ENCODE data around the gene ANK3. TPM values are rescaled to one million over a fixed set of nuclear protein-coding genes. Genes with fewer than 3 reads are reported as not detected.
A peak's percentile ranks its signal among the peaks of the same experiment; 100 is the strongest.

The ANK3 gene
- total RNA-seq = 192 TPM
- long read RNA-seq, partial matches to known transcripts = 3 of 13 reads
- long read RNA-seq, other reads (novel, unspliced or antisense) = 10 of 13 reads

- DNase-seq (no peak), ATAC-seq (ENCODE audit: poor library complexity) (no peak)
- intact Hi-C loops (cut with DNase I) = no loop called here
Observed at GRCh38 chr10:60389413-60390025, at the start of gene ANK3. Gene ANK3, minus strand, starts transcription at chr10:60389875. Its CDS starts 337 bp downstream, at chr10:60389538.

- no peak for DNase-seq
Observed at GRCh38 chr10:60434418-60435046, 44.9 kb upstream of the ANK3 start.

GRCh38 chr10:60433684-60434083, 44.0 kb upstream of the ANK3 start:
- no peak for DNase-seq
- ATAC-seq (ENCODE audit: poor library complexity) = no peak
- intact Hi-C loops (cut with DNase I) = loop anchor here (2.0 to 10.0 kb wide), 3 partner anchors 195 to 329 kb away; no protein-coding TSS in a partner anchor

More at GRCh38 chr10:60434418-60435046, 44.9 kb upstream of the ANK3 start:
- ATAC-seq (ENCODE audit: poor library complexity) = peak; percentile 83
- intact Hi-C loops (cut with DNase I) = loop anchor here (2.0 to 10.0 kb wide), 3 partner anchors 196 to 330 kb away; no protein-coding TSS in a partner anchor

- no peak for ATAC-seq (ENCODE audit: poor library complexity)
- no peak for DNase-seq
- intact Hi-C loops (cut with DNase I) = loop anchor here (10.0 kb wide), 2 partner anchors 226 to 326 kb away; no protein-coding TSS in a partner anchor
Observed at GRCh38 chr10:60430836-60431597, 41.3 kb upstream of the ANK3 start.

- ATAC-seq (ENCODE audit: poor library complexity) = peak; percentile 51
- intact Hi-C loops (cut with DNase I) = loop anchor here (10.0 kb wide), 2 partner anchors 225 to 325 kb away; no protein-coding TSS in a partner anchor
- no peak for DNase-seq
Observed at GRCh38 chr10:60430017-60430416, 40.3 kb upstream of the ANK3 start.

GRCh38 chr10:60429084-60429849, 39.6 kb upstream of the ANK3 start:
- intact Hi-C loops (cut with DNase I) = no loop called here
- no peak for DNase-seq
- ATAC-seq (ENCODE audit: poor library complexity) = peak; percentile 45

GRCh38 chr10:60428387-60428737, 38.7 kb upstream of the ANK3 start:
- DNase-seq (peak; percentile 42), ATAC-seq (ENCODE audit: poor library complexity) (peak; percentile 62)

GRCh38 chr10:60427709-60428386, 38.2 kb upstream of the ANK3 start:
- intact Hi-C loops (cut with DNase I) = no loop called here

More at GRCh38 chr10:60428387-60428737, 38.7 kb upstream of the ANK3 start:
- intact Hi-C loops (cut with DNase I) = no loop called here

GRCh38 chr10:60427148-60427547, 37.5 kb upstream of the ANK3 start:
- no peak for ATAC-seq (ENCODE audit: poor library complexity)
- intact Hi-C loops (cut with DNase I) = no loop called here
- no peak for DNase-seq

More at GRCh38 chr10:60427709-60428386, 38.2 kb upstream of the ANK3 start:
- no peak for DNase-seq
- ATAC-seq (ENCODE audit: poor library complexity) = no peak

- intact Hi-C loops (cut with DNase I) = no loop called here
- no peak for DNase-seq
- ATAC-seq (ENCODE audit: poor library complexity) = peak; percentile 28
Observed at GRCh38 chr10:60426425-60426824, 36.8 kb upstream of the ANK3 start.

- intact Hi-C loops (cut with DNase I) = no loop called here
- ATAC-seq (ENCODE audit: poor library complexity) = no peak
- no peak for DNase-seq
Observed at GRCh38 chr10:60425392-60426110, 35.9 kb upstream of the ANK3 start.

- intact Hi-C loops (cut with DNase I) = no loop called here
- DNase-seq (no peak), ATAC-seq (ENCODE audit: poor library complexity) (no peak)
Observed at GRCh38 chr10:60424971-60425370, 35.3 kb upstream of the ANK3 start.

- DNase-seq (no peak), ATAC-seq (ENCODE audit: poor library complexity) (no peak)
- intact Hi-C loops (cut with DNase I) = no loop called here
Observed at GRCh38 chr10:60423920-60424319, 34.2 kb upstream of the ANK3 start.

GRCh38 chr10:60422809-60423208, 33.1 kb upstream of the ANK3 start:
- ATAC-seq (ENCODE audit: poor library complexity) = no peak
- DNase-seq = no peak

GRCh38 chr10:60420991-60421894, 31.6 kb upstream of the ANK3 start:
- ATAC-seq (ENCODE audit: poor library complexity) = no peak
- no peak for DNase-seq
- intact Hi-C loops (cut with DNase I) = no loop called here

More at GRCh38 chr10:60422809-60423208, 33.1 kb upstream of the ANK3 start:
- intact Hi-C loops (cut with DNase I) = no loop called here

GRCh38 chr10:60419249-60419648, 29.6 kb upstream of the ANK3 start:
- ATAC-seq (ENCODE audit: poor library complexity) (no peak), DNase-seq (no peak)
- intact Hi-C loops (cut with DNase I) = no loop called here

Data from Right ventricle myocardium superior (tissue), 1 donor.